Measurements from ENCODE around the gene RGS7.
"Not testable (repeated sequence)": the region's sequence is repeated elsewhere in the genome, so short reads cannot be mapped to it uniquely, and the experiment has no call there.

The RGS7 gene

GRCh38 chr1:240776237-240776636 is 580.8 kb downstream of the RGS7 start:
- no peak for DNase-seq (ENCODE audit: low read depth)

GRCh38 chr1:240772131-240772530 is 584.9 kb downstream of the RGS7 start:
- DNase-seq (ENCODE audit: low read depth) = no peak

GRCh38 chr1:240771450-240771849 is 585.6 kb downstream of the RGS7 start:
- no peak for DNase-seq (ENCODE audit: low read depth)

- no peak for DNase-seq (ENCODE audit: low read depth)
Observed at GRCh38 chr1:240768979-240769378, 588.0 kb downstream of the RGS7 start.

- no peak for DNase-seq (ENCODE audit: low read depth)
Observed at GRCh38 chr1:240766831-240767230, 590.2 kb downstream of the RGS7 start.

GRCh38 chr1:240765732-240766363 is 591.2 kb downstream of the RGS7 start:
- DNase-seq (ENCODE audit: low read depth) = peak; percentile 31

GRCh38 chr1:240763771-240764170 is 593.2 kb downstream of the RGS7 start:
- DNase-seq (ENCODE audit: low read depth) = no peak

GRCh38 chr1:240763095-240763494 is 593.9 kb downstream of the RGS7 start:
- not testable (repeated sequence) for DNase-seq (ENCODE audit: low read depth)

- DNase-seq (ENCODE audit: low read depth) = not testable (repeated sequence)
Observed at GRCh38 chr1:240762471-240762987, 594.5 kb downstream of the RGS7 start.

- DNase-seq (ENCODE audit: low read depth) = not testable (repeated sequence)
Observed at GRCh38 chr1:240758777-240759176, 598.2 kb downstream of the RGS7 start.

- DNase-seq (ENCODE audit: low read depth) = no peak
Observed at GRCh38 chr1:240758296-240758695, 598.7 kb downstream of the RGS7 start.

- no peak for DNase-seq (ENCODE audit: low read depth)
Observed at GRCh38 chr1:240747907-240748306, 609.1 kb downstream of the RGS7 start.

GRCh38 chr1:240743705-240744104 is 613.3 kb downstream of the RGS7 start:
- no peak for DNase-seq (ENCODE audit: low read depth)

GRCh38 chr1:240739754-240740153 is 617.3 kb downstream of the RGS7 start:
- no peak for DNase-seq (ENCODE audit: low read depth)

- DNase-seq (ENCODE audit: low read depth) = no peak
Observed at GRCh38 chr1:240739139-240739538, 617.9 kb downstream of the RGS7 start.

- DNase-seq (ENCODE audit: low read depth) = no peak
Observed at GRCh38 chr1:240737766-240738265, 619.2 kb downstream of the RGS7 start.

- no peak for DNase-seq (ENCODE audit: low read depth)
Observed at GRCh38 chr1:240737298-240737697, 619.7 kb downstream of the RGS7 start.

- not testable (repeated sequence) for DNase-seq (ENCODE audit: low read depth)
Observed at GRCh38 chr1:240734705-240735104, 622.3 kb downstream of the RGS7 start.

- DNase-seq (ENCODE audit: low read depth) = no peak
Observed at GRCh38 chr1:240734001-240734400, 623.0 kb downstream of the RGS7 start.

GRCh38 chr1:240732390-240732789 is 624.6 kb downstream of the RGS7 start:
- peak; percentile 35 for DNase-seq (ENCODE audit: low read depth)

All from HS-5 (cell line).